AG08395 (cell line): ENCODE data around the gene GRP.

Source experiments
- DNase-seq: peaks from one replicate; pipeline ENCODE4 v3.0.0; 2012; ENCODE audit warnings: mixed read lengths, low spot score

GRP gene

GRCh38 chr18:59219672-59220163 is at the start of gene GRP:
TSS of gene GRP (plus strand) at chr18:59220158. CDS start at chr18:59220266, 108 bp downstream.
- DNase-seq, result no peak

GRCh38 chr18:59172664-59173249 is 47.2 kb upstream of the GRP start:
- DNase-seq, result no peak

GRCh38 chr18:59177485-59177884 is 42.5 kb upstream of the GRP start:
- DNase-seq, result no peak

GRCh38 chr18:59180150-59180845 is 39.7 kb upstream of the GRP start:
- peak; percentile 80 for DNase-seq

GRCh38 chr18:59182673-59183072 is 37.3 kb upstream of the GRP start:
- DNase-seq, result peak; percentile 24

GRCh38 chr18:59189008-59189407 is 30.9 kb upstream of the GRP start:
- no peak for DNase-seq

- peak; percentile 14 for DNase-seq
Measured at GRCh38 chr18:59189746-59190145, 30.2 kb upstream of the GRP start.

GRCh38 chr18:59196161-59196725 is 23.7 kb upstream of the GRP start:
- no peak for DNase-seq

- no peak for DNase-seq
Measured at GRCh38 chr18:59197636-59198035, 22.3 kb upstream of the GRP start.

GRCh38 chr18:59198215-59198614 is 21.7 kb upstream of the GRP start:
- DNase-seq, result no peak

- peak; percentile 50 for DNase-seq
Measured at GRCh38 chr18:59200787-59201186, 19.2 kb upstream of the GRP start.

- DNase-seq, result peak; percentile 13
Measured at GRCh38 chr18:59202258-59202820, 17.6 kb upstream of the GRP start.

GRCh38 chr18:59207506-59207905 is 12.5 kb upstream of the GRP start:
- no peak for DNase-seq

GRCh38 chr18:59208602-59209125 is 11.3 kb upstream of the GRP start:
- DNase-seq, result no peak

- no peak for DNase-seq
Measured at GRCh38 chr18:59210299-59210698, 9.7 kb upstream of the GRP start.

- DNase-seq, result no peak
Measured at GRCh38 chr18:59211629-59212028, 8.3 kb upstream of the GRP start.

- DNase-seq, result no peak
Measured at GRCh38 chr18:59218018-59218417, 1.9 kb upstream of the GRP start.

GRCh38 chr18:59220164-59220783 is 316 bp downstream of the GRP start:
- DNase-seq, result peak; percentile 34

- DNase-seq, result peak; percentile 34
Measured at GRCh38 chr18:59220784-59221765, 1.1 kb downstream of the GRP start.

- DNase-seq, result no peak
Measured at GRCh38 chr18:59222341-59222740, 2.4 kb downstream of the GRP start.

- peak; percentile 61 for DNase-seq
Measured at GRCh38 chr18:59228351-59228750, 8.4 kb downstream of the GRP start.
